Kasumi-1 (cell line): Measurements from ENCODE around the gene USP16.

Experiments
- DNase-seq, 2 experiments: peaks; one replicate each; lab custom pipeline; 2025; lab: John Stamatoyannopoulos, UW

USP16 gene

DNA sequence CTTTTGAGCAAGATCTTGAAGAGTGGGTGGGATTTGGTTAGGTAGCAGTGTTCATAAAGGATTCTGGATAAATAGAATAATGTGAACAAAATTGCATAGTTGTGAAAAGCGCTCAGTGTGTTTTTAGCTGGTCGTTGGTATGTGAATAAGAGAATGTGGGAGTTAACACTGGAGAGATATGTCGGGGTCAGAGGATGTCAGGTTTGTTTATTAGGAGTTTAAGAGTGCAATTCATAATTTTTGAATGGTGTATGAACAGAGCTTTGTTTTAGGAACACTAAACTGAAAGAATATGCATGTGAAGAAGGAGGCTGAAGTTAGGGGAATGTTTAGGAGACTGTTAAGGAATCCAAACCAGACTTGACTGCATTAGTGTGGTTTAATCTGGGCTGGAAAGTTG, 9.4 kb downstream of the USP16 start:
- DNase-seq = no peak

DNA sequence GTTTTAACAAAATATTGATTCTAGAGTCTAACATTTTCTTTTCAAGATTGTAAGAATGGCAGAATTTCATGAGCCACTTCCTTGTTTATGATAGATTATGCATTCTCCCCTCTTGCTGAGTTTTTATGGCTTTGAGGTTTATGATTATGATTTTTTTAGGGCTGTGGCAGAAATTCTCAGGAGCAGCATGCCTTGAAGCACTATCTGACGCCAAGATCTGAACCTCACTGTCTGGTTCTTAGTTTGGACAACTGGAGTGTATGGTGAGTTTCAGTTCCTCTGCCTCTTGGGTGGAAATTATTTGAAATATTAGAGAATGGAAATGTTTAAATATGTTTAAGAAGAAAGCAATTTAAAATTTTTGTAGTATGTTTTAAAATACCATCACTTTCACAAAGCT, 10.2 kb downstream of the USP16 start:
- no peak for DNase-seq

DNA sequence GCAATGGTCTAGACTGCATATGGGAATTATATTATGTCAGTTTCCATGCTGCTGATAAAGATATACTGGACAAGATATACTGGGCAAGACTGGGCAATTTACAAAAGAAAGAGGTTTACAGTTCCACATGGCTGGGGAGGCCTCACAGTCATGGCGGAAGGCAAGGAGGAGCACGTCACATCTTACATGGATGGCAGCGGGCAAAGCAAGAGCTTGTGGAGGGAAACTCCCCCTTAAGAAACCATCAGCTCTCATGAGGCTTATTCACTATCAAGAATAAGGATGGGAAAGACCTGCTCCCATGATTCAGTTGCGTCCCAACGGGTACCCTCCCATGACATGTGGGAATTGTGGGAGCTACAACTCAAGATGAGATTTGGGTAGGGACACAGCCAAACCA, 27.8 kb downstream of the USP16 start:
- no peak for DNase-seq

DNA sequence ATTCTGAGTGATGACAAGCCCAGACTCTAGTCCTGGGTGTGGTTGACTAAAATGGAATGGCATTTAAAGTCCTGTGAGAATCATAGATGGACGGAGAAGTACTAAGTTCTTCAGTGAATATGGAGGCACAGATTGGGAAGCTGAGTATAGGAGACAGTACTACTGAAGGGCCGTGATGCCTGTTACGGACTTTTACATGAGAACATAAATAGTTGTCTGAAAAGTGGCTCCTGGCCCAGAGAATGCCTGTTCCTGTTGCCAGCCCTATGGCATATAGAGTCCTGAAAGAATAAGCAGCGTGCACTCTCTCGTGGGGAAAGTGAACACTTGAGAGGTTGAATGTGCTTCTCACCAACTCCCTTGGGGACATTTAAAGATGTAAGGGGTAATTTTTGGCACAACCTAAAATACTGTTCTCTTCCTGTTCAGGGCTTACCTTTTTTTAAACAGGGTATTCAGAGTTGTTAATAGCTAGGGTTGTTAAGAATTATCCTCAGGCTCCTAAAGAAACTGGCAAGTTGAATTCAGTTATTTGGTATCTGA, 28.6 kb downstream of the USP16 start:
- no peak for DNase-seq

DNA sequence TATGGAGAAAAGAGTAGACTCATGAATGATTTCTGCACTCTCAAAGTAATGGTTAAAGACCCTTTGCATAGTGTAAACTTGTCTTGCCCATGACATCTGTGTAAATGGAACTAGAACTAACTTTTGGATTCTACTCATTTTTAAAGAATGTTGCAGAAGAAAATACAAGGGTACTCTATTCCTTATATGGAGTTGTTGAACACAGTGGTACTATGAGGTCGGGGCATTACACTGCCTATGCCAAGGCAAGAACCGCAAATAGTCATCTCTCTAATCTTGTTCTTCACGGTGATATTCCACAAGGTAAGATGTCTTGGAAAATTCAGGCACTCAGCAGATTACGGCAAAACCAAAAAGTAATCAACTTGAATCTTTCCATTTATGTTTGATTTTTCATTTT, 29.2 kb downstream of the USP16 start:
- DNase-seq = no peak

DNA sequence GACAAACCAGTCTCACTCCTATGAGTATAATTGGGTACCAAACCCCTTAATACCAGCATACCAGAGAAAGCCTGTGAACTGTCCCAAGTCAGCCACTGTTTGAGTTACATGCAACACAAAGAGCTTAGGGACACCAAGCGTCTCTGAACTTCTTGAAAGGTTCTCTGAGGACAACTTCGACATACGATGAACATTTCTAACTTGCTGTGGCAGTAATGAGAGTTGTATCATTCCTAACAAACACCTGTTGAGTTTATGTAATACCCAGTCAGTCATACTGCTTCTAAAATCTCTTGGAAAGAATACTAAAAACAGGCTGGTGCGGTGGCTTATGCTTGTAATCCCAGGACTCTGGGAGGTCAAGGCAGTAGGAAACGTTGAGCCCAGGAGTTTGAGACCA, 30.6 kb downstream of the USP16 start:
- no peak for DNase-seq

DNA sequence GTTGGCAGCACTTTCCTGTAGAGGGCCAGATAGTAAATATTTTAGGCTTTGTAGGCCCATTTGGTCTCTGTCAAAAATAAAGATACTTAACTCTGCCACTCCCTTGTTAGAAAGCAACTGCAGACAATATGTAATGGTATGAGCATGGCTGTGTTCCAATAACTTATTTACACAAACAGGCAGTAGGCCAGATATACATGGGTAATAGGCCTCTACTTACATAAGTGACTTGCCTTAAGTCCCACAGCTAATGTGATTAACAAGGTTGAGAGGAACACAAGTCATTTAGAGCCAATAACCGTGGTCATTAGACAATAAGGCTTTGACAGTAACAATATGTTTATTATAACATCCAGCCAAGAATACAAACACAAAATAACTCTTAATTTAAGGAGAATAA, 31.5 kb downstream of the USP16 start:
- no peak for DNase-seq

DNA sequence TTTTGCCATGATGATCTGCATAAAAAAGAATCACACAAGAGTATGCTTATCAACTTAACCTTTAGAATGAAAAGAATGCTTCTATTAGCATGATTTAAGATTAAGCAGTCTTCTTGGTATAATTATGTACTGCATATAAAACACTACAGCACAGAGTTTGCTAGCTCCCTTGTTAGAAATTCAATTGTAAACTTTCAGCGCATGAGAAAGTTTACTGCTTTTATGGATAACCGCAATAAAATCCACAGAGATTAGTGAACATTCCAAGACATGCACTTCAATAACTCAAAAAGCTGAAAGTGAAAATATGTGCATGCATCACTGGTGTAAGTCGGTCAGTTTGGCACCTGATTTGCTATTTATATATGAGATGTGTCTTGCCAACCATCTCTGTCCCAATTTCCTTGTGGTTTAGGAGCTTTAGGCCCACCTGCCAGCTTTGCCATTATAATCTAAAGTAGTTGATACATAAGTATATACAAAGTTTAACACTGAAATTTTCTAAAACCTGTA, 32.1 kb downstream of the USP16 start:
- no peak for DNase-seq

DNA sequence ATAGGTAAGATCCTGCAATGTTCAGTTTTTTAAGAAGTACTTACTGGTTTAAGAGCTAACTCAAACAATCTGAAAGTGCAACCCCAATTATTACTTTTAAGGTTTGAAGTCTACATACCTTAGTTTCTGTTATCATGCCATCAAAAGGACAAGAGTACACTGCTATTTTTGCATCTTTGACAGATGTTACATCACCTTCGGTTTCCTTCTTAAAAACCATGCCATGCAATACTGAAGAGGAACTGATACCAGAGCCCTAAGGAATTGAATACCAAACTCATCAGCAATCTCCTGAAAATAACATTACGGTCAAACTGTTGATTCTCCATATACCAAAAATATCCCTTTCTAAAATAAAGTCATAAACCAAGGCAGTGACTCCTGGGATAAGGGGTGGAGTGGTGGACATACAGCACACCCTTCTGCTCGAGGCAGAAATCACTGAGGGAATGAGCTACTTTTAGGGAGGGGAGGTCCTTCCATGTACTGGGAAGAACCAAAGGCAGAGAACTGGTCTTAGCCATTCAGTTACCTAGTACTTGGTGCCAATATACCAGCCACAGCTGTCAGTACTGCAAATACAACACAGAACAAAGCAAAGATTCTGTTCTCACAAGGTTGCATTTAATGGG, 40.5 kb downstream of the USP16 start:
- no peak for DNase-seq

DNA sequence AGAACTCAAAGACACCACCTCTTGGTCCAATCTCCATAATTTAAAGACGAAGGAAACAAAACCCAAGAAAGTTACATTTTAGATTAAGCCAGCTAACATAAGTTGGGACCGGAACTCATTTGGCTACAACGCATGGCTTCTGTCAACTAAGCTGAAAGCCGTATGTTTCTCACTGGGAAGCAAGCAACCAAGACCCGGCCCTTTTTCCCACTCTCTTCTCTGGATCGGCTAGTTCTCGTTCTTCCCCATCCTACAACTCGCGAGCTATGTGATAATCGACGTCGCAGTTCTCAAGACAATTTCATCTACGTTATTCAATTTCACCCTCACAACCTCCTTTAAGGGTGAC, 48.4 kb downstream of the USP16 start:
- peak; percentile 5 to 27 for DNase-seq

DNA sequence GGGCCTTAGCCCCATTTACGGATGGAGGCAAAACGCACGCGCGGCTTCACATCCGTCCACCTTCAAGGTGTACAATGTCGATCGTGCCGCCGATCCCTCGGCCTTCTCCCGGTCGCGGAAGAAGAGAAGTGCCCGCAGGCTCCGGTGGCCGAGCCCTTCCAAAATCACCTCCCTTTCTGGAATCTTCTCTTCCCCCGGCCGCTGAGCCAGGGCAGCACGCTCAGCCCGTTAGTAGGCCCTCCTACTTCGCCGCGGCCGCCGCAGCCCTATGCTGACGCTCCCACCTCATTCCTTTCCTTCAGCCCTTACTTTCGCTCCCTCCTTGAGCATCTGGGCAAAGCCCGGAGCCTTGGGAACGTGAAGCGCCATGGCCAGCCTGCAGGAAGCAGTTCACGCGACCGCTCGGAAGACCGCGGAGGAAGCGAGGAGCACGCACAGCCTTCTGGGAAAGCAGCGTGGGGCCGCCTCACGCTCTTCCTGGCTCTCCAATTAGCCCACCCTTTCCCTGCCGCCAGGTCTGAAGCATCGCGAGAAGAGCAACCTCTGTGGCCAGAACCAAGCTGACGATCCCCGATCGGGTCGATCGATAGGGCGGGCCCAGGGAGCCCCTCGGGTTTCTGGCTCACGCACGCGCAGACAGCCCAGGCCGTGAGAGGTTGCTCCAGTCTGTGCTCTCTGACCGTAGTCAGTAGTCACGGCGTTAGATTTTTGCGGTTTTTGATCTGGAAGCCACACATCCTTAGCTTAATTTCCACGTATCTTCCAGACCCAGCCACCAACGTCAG, 48.9 kb downstream of the USP16 start, which contains the start of gene CCT8:
Gene CCT8, minus strand, starts transcription at position 427 of the 785 bp plus-strand sequence. Its CDS starts 58 bp downstream, at position 369.
- DNase-seq = peak; percentile 99

DNA sequence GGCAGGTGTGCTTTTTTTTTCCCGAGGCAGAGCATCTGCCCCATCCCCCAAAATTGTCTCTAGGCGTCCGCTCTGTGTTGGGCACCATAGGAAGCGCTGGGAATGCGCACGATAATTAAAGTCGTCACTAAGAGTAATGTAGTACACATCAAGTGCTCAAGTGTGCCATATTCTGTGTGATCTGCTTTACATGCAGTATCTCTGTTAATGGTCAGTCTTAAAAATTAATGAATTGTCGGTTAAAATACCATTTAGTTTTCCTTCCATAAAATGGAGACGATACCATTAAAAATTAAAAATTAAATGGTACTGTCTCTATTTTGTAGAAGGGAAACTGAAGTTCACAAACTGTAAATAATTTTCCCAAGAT, 49.5 kb downstream of the USP16 start:
- no peak for DNase-seq

DNA sequence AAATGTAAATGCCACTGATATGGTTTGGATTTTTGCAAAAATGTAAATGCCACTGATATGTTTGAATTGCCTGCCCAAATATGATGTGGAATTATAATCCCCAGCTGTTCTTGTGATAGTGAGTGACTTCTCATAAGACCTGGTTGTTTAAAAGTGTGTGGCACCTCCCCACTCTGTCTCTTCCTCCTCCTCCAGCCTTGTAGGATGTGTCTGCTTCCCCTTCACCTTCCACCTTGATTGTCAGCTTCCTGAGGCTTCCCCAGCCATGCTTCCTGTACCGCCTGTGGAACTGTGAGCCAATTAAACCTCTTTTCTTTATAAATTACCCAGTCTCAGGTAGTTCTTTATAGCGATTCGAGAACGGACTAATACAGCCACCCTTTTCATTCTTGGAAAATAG, 50.3 kb downstream of the USP16 start:
- peak; percentile 26 to 44 for DNase-seq

DNA sequence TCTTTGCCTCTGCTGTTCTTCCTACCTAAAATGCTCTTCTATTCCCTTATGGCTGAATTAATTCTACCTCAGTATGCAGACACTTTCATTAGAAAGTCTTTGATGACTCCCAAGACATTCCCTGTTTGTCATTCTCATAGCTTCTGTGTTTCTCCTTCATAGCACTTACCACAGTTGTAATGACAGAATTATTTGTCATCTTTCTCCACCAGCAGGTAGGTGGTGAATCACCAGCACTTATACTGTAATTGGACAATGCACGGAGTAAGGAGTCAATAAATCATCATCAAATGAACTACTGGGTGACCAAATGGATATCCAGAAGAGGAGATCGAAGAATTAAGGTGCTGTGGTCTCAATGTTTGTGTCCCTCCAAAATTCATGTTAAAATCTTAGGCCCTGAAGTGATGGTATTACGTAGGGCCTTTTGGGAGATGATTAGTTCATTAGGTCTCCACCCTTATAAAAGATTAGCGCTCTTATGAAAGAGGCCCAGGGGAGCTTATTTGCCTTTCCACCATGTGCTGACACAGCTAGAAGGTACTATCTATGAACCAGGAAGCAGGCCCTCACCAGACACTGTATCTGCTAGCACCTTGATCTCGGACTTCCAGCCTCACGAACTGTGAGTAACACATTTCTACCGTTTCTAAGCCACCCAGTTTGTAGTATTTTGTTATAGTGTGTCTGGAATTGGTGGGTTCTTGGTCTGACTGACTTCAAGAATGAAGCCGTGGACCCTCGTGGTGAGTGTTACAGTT, 51.4 kb downstream of the USP16 start:
- no peak for DNase-seq

DNA sequence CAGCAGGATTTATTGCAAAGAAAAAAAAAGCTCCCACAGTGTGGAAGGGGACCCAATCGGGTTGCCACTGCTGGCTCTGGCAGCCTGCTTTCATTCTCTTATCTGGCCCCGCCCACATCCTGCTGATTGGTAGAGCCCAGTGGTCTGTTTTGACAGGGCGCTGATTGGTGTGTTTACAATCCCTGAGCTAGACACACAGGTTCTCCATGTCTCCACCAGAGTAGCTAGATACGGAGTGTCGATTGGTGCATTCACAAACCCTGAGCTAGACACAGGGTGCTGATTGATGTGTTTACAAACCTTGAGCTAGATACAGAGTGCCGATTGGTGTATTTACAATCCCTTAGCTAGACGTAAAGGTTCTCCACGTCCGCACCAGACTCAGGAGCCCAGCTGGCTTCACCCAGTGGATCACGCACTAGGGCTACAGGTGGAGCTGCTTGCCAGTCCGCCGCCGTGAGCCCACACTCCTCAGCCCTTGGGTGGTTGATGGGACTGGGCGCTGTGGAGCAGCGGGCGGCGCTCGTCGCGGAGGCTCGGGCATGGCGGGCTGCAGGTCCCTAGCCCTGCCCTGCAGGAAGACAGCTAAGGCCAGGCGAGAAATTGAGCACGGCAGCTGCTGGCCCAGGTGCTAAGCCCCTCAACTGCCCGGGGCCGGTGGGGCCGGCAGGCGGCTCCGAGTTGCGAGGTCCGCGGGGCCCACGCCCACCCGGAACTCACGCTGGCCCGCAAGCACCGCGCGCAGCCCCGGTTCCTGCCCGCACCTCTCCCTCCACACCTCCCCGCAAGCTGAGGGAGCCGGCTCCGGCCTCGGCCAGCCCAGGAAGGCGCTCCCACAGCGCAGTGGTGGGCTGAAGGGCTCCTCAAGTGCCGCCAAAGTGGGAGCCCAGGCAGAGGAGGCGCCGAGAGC, 52.5 kb downstream of the USP16 start:
- peak in 1 of 2 experiments; percentile 43 for DNase-seq

DNA sequence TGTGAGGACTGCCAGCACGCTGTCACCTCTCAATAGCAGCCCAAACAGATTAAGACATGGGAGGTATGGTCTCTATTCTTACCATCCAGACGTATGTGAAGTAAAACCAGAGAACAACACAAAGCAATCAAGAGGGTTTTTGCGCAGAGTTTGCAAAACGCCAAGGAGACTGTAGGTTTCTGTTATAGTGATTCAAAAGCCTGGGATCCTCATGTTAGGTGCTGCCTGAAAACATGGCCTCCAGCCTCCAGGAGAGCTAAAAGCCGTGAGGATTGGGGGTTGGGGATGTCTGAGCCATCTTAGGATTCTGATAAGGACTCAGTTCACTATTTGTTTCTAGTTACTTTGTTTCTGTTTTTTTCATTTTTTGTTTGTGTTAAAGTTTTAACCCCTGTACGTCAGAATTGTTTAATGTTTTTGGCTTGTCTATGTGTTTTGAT, 53.2 kb downstream of the USP16 start:
- DNase-seq = no peak

DNA sequence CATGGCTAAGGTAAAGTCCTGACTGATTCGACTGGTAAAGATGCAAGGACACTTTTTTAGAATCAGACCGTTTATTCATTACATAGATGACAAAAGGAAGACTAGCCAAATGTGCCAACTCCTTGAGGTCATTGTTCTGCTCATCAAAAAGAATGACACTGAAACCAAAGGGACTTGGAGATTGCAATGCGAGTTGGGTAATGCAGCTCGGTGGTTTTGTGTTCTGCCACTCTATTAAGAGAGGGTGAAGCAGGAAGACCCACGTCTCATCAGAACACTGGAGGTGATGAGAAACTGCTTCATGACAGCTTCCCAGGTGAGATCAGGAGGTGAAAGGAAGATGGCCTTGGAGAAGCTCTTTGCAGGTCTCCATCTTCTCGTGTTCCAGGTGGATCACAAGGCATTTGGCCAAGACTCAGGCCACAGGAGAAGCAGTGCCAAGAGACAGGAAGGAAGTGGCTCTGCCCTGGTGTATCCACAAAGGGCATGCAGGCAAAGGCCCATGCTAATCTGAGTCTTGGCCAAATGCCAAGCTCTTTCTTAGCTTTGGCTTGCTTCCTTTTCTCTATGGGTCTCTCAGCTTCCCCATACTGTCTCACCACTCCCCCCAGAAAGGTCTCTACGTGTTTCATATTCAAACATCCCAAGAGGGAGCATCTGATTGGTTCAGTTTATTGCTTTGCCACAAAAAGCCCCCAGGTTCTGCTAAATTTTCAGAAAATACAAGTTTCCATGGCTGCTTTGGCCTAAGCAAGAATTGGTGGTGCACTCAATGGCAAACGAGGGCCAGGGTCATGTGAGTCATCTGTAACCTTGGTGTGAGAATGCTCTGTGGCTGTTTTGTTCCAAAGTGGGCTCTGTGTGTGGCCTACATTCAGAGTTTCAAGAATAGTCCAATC, 54.6 kb downstream of the USP16 start:
- DNase-seq = peak; percentile 69 to 84

DNA sequence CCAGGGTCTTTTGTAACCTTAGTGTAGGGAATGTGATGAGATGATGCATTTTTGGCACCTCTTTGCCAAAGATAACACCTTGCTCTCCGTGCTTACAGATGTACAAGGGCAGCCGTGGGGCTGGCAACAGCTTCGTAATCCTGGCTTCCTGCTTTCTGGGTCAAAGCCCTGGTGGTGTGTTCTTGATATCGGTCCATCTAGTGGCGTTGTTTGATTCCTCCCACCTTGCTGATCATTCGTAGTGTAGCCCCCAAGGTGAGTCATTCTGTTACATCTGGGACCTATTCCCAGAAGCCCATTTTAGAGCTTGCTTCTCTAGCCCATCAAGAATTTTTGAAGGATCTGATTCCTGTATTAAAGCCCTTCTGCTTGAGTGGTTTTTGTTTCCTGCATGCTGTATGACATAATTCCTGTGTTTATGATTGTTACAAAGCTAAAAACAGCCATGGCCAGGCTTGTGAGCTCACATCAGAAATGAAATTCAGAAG, 56.0 kb downstream of the USP16 start:
- DNase-seq = no peak

DNA sequence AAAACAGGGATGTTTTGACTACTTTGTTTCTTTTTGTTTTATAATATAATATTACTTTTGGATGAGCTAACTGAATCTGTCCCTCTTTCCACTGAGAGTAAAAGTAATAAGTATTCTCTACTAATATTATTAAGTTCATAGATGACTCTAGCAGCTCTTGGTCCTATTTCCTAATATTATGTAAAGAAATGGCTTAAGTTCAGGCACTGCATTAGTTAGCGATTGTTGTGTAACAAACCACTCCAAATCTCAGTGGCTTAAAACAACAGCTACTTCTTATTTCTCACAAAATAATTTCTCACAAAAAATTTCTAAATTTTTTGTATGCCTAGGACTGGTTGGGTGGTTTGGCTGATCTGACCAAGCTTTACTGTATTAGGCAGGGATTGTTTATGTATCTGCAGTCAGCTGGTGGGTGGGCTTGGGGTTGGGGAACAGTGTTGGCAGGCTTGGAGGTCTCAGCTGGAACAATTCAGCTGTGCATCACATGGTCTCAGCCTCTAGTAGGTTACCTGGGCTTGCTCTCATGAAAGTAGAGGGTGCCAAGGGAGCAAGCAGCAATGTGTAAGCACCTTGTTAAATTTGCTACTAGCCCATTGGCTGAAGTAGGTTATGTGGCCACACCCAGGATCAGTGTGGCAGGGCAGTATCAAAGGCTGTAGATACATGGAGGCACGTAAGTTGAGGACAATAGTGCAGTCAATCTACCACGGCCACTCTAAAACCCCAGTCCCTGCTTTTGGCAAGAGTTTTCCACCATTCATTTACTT, 57.8 kb downstream of the USP16 start:
- no peak for DNase-seq
